ENCODE measurements around the gene COPS6.

- TF ChIP-seq POLR2A (IDR thresholded peaks at IDR 0.05): peak; percentile 71
- peak in 1 of 3 experiments; percentile 41 for TF ChIP-seq CTCF (IDR thresholded peaks at IDR 0.05)
These were observed at the start of gene COPS6 for GRCh38 chr7:100088621-100089457.
